ENCODE results near the gene L1CAM.

DNA sequence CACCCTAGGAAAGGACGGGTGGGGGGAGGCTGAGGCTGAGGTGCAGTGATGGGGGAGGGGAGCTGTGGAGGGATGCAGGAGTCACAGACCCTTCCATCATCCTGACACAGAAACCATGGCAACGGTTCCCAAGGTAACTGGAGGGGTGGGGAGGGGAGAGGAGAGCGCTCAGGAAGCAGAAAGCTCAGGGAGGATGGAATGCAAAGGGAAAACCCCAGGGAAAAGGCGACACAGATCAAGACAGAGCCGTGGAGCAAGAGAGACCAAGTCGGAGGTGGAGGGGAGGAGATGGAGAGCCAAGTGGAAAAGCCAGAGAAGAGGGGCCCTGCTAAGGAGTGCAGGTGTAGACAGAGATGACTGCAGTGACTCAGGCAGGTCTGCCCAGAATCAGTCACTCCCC is 14.5 kb downstream of the L1CAM start:
- TF ChIP-seq POLR2A (IDR thresholded peaks at IDR 0.05), result no peak
- TF ChIP-seq, protein P1, sequence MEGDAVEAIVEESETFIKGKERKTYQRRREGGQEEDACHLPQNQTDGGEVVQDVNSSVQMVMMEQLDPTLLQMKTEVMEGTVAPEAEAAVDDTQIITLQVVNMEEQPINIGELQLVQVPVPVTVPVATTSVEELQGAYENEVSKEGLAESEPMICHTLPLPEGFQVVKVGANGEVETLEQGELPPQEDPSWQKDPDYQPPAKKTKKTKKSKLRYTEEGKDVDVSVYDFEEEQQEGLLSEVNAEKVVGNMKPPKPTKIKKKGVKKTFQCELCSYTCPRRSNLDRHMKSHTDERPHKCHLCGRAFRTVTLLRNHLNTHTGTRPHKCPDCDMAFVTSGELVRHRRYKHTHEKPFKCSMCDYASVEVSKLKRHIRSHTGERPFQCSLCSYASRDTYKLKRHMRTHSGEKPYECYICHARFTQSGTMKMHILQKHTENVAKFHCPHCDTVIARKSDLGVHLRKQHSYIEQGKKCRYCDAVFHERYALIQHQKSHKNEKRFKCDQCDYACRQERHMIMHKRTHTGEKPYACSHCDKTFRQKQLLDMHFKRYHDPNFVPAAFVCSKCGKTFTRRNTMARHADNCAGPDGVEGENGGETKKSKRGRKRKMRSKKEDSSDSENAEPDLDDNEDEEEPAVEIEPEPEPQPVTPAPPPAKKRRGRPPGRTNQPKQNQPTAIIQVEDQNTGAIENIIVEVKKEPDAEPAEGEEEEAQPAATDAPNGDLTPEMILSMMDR (IDR thresholded peaks at IDR 0.05), result no peak
- no peak for TF ChIP-seq POLR2AphosphoS5 (IDR thresholded peaks at IDR 0.05)
